Cortex of kidney (tissue), 1 donor: ENCODE data around the gene HLA-E.
"Not testable (repeated sequence)": the region's sequence is repeated elsewhere in the genome, so short reads cannot be mapped to it uniquely, and the experiment has no call there.

ENCODE experiments used
- DNase-seq: peaks from one replicate; lab custom pipeline; 2025; lab: John Stamatoyannopoulos, UW

The HLA-E gene

GRCh38 chr6:30481211-30481964 lies 7.9 kb upstream of the HLA-E start:
- DNase-seq = no peak

GRCh38 chr6:30481965-30482644 lies 7.2 kb upstream of the HLA-E start:
- DNase-seq = not testable (repeated sequence)

DNA sequence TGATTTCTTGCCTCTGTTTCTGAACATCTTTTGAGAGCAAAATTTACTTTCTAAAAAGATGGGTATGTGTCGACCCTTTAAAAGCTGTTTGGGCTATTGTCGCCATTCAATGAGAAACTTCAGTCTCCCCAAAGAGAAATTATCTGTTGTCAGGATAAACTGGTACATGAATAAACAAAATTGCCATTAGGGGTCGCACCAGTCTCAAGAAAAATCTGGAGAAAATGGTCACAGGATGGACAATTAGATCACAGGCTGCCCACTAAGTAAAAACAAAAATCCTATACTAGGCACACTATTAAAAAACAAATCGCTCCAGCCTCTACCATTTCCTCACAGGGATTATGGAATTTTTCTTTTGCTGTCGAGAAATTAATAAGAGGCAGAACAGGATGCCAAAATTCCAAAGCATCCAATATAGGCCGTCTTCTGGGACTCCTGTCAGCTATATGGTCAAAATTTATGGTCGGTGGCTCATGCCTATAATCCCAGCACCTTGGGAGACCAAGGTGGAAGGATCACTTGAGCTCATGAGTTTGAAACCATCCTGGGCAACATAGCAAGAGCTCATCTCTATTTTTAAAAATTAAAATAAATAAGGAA lies 5.5 kb upstream of the HLA-E start:
- DNase-seq = no peak

DNA sequence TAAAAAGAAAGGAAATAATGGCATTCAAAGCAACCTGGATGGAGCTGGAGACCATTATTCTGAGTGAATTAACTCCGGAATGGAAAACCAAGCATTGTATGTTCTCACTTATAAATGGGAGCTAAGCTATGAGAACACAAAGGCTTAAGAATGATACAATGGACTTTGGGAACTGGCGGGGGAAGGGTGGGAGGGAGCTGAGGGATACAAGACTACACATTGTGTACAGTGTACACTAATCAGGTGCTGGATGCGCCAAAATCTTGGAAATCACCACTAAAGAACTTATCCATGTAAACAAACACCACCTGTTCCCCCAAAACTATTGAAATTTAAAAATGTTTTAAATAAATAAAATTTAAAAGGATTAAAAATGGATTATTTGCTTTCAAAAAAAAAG lies 4.1 kb upstream of the HLA-E start:
- no peak for DNase-seq

DNA sequence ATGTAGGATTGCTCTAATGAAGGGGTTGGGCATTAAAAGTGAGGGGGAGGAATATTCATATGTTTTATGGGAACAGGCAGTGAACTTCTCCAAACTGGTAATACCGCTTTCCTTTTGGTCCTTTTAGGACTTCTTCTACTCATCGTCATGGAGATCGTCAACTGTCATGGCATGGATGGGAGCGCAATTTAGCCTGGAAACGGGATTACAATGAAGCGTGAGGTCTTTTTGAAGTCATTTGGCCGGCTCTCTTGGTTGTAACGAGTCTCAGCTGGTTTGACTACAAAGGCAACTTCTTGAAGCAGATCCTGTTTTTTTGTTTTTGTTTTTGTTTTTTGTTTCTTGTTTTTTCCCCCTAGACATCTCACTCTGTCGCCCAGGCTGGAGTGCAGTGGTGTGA lies 1.4 kb upstream of the HLA-E start:
- no peak for DNase-seq

DNA sequence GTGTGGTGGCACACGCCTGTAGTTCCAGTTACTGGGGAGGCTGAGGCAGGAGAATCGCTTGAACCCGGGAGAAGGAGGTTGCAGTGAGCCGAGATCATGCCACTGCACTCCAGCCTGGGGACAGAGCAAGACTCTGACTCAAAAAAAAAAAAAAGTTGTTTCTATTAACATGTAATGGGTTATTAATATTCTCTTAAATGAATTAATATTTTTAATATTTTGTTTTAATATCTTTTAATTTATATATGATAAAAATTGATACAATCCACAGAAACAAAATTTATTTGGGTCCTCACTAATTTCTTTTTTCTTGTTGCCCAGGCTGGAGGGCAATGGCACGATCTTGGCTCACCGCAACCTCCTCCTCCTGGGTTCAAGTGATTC lies 620 bp upstream of the HLA-E start:
- DNase-seq = not testable (repeated sequence)

GRCh38 chr6:30490026-30490876 lies 942 bp downstream of the HLA-E start:
- no peak for DNase-seq

GRCh38 chr6:30491291-30491953 lies 2.1 kb downstream of the HLA-E start:
- DNase-seq = not testable (repeated sequence)

GRCh38 chr6:30491991-30492952 lies 3.0 kb downstream of the HLA-E start:
- DNase-seq = no peak

DNA sequence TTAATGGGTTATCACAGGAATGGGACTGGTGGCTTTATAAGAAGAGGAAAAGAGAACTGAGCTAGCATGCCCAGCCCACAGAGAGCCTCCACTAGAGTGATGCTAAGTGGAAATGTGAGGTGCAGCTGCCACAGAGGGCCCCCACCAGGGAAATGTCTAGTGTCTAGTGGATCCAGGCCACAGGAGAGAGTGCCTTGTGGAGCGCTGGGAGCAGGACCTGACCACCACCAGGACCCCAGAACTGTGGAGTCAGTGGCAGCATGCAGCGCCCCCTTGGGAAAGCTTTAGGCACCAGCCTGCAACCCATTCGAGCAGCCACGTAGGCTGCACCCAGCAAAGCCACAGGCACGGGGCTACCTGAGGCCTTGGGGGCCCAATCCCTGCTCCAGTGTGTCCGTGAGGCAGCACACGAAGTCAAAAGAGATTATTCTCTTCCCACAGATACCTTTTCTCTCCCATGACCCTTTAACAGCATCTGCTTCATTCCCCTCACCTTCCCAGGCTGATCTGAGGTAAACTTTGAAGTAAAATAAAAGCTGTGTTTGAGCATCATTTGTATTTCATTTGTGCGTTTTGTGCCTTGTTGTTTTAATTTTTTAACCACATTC lies 4.4 kb downstream of the HLA-E start:
- DNase-seq = no peak

DNA sequence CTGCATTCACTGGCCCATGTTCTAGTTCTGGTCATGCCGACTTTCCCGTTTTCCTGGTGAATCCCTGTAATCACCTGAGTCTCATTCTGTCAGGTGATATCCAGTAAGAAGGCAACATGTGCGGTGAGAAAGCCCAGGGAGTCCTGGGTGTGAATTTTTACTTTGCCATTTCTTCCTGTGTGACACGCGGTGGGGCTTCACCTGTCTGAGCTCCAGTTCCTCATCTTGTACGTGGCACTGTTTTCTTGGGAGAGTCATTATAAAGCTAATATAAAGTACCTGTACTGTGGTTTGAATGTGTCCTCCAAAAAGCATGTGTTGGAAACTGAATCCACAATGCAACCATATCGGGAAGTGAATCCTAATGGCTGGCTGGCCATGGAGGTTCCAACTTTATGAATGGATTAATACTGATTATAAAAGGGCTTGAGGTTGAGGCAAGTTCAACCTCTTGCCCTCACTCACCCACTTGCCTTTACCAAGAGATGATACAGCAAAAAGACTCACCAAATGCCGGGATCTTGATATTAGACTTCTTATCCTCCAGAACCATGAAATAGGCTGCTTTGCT lies 5.1 kb downstream of the HLA-E start:
- DNase-seq = no peak

DNA sequence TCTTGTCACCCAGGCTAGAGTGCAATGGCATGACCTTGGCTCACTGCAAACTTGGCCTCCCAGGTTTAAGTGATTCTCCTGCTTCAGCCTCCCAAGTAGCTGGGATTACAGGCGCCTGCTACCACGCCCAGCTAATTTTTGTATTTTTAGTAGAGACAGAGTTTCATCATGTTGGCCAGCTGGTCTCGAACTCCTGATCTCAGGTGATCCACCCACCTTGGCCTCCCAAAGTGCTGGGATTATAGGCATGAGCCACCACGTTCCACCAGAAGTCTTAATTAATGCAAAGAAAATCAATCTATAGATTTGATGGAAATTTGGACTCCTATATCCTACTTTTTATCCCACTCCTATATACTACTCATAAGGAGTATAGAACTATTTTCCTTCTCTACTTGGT lies 5.8 kb downstream of the HLA-E start:
- DNase-seq = not testable (repeated sequence)

DNA sequence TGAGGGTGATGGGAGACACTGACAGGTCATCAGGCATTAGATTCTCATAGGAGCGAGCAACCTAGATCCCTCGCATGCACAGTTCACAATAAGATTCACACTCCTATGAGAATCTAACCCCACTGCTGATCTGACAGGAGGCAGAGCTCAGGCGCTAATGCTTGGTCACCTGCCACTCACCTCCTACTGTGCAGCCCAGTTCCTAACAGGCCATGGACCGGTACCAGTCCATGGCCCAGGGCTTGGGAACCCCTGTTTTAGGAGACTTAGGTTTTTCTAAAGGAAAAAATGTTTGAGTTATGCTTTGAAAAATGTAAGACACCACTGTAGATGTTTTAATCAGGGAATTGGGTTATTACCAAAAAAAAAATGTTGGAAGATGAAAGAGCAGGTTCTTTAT lies 6.7 kb downstream of the HLA-E start:
- no peak for DNase-seq

GRCh38 chr6:30497261-30497599 lies 7.9 kb downstream of the HLA-E start:
- DNase-seq = not testable (repeated sequence)

DNA sequence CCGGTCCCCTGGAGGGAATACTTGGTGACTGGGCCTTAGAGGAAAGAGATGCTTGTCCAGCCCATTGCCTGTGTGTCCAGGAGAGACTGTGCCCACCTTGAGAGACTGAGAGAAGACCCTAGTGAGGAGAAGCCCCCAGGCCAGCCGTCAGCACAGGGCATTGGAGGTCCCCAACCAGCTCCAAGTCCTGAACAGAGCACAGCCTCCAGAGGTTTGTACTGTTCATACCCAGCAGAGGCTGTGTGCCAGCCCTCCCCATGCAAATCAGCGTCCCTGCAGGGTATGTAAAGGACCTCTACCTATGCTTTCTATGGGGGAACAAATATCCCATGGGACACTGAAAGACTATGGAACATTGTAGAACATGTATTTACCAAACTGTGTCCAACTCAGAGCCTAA lies 8.4 kb downstream of the HLA-E start:
- DNase-seq = no peak

- not testable (repeated sequence) for DNase-seq
Measured at GRCh38 chr6:30498705-30499104, 9.4 kb downstream of the HLA-E start.

DNA sequence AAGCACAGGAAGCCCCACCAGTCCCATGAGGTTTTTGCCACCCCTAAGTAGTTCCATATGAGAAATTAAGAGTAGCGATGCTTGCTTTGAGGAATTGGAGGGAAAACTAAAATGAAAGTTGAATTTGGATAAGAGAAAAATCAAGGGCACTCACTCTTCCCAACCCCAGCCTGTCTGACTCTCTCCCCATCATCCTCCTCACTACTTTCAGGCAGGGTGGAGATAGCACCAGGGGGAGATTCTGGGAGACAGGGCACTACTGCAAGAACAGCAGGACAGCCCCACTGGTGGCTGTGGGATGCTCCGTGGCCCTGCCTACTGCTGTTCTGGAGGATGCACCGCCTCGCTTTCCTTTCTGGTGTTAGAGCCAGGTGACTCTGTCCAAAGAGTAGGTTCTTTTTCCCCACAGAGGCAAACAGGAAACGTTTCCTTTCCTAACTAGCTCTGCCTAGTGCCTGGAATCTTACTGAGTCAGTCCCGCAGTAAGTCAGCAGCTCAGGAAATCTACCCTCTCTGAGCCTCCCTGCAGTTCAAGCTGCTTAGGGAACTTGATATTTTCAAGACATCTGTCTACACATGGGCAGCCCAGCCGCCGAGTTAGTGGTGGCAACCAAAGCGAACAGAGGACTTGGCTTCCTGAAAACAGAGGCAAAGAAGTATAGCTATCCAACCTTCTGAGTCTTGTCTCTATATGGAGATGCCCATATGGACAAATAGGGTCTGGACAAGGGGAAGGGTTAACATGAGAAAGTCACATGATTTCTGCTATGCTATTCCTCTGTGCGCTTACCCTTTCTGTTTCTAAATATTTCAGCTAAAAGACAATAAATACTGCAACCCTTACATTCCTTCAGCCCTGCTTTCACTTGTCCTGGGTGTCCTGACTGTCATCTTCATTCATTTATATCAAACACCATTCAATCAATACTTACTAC lies 11.4 kb downstream of the HLA-E start:
- no peak for DNase-seq
